A549 treated with CpdA at 1 μM for 4 hours (cell line): ENCODE measurements around the gene DHX34. TPM values are rescaled to one million over a fixed set of nuclear protein-coding genes. Genes with fewer than 3 reads are reported as not detected.

Source experiments
- total RNA-seq: library from RNA; stranded (reverse); fragments of 200-300 nt; extraction: Qiagen RNA extraction; gene quantifications from 5 replicates; pipeline ENCODE4 v1.2.3, GENCODE V29; 2022; ENCODE audit warnings: low read depth

The DHX34 gene
- 25.9 to 37.1 TPM (median 34.8 TPM) in 5 replicates for total RNA-seq

GRCh38 chr19:47348819-47349795 lies at the start of gene DHX34:
Gene DHX34, plus strand, starts transcription at chr19:47349315. Its CDS starts 3,716 bp downstream, at chr19:47353031.

GRCh38 chr19:47309608-47310007 lies 39.5 kb upstream of the DHX34 start, which contains the start of gene C5AR1:
Gene C5AR1, plus strand, starts transcription at chr19:47309861. Its CDS starts 35 bp downstream, at chr19:47309896.

GRCh38 chr19:47331931-47332547 lies 17.1 kb upstream of the DHX34 start, which contains the start of gene C5AR2:
Gene C5AR2, plus strand, starts transcription at chr19:47332175. Its CDS starts 8,625 bp downstream, at chr19:47340800.

GRCh38 chr19:47419030-47419783 lies 70.1 kb downstream of the DHX34 start, which contains the start of gene MEIS3:
Gene MEIS3, minus strand, starts transcription at chr19:47419527. Its CDS starts 446 bp downstream, at chr19:47419081.

Other genes starting within 250 kb of the DHX34 start
- 17.4 to 22.8 TPM (median 20.3 TPM) in 5 replicates for gene ZC3H4, start 235.5 kb upstream of the DHX34 start, total RNA-seq
- 197 to 234 TPM (median 214 TPM) in 5 replicates for gene SAE1, start 218.5 kb upstream of the DHX34 start, total RNA-seq
- gene BBC3, start 118.1 kb upstream of the DHX34 start, total RNA-seq, result 19.6 to 33.8 TPM (median 30.8 TPM) in 5 replicates
- gene CCDC9, start 92.8 kb upstream of the DHX34 start, total RNA-seq, result 22.8 to 25.2 TPM (median 24.8 TPM) in 5 replicates
- gene INAFM1, start 74.4 kb upstream of the DHX34 start, total RNA-seq, result 5.0 to 10.3 TPM (median 9.9 TPM) in 5 replicates
- gene C5AR1, start 39.5 kb upstream of the DHX34 start, total RNA-seq, result 0.85 to 2.0 TPM (median 1.6 TPM) in 5 replicates
- gene C5AR2, start 17.1 kb upstream of the DHX34 start, total RNA-seq, result 0.52 to 1.2 TPM (median 0.86 TPM) in 5 replicates
- 29.4 to 41.7 TPM (median 34.2 TPM) in 5 replicates for gene MEIS3, start 70.2 kb downstream of the DHX34 start, total RNA-seq
- gene SLC8A2, start 122.6 kb downstream of the DHX34 start, total RNA-seq, result 0.15 to 0.48 TPM (median 0.22 TPM) in 5 replicates
- 17.4 to 21.6 TPM (median 18.4 TPM) in 5 replicates for gene KPTN, start 134.9 kb downstream of the DHX34 start, total RNA-seq
- 86.1 to 111 TPM (median 95.8 TPM) in 5 replicates for gene NAPA, start 165.7 kb downstream of the DHX34 start, total RNA-seq
- not detected in 5 replicates for gene ZNF541, start 223.8 kb downstream of the DHX34 start, total RNA-seq